ENCODE data around the gene SYT1.
"Not testable (repeated sequence)": the region's sequence is repeated elsewhere in the genome, so short reads cannot be mapped to it uniquely, and the experiment has no call there.

SYT1 gene

DNA sequence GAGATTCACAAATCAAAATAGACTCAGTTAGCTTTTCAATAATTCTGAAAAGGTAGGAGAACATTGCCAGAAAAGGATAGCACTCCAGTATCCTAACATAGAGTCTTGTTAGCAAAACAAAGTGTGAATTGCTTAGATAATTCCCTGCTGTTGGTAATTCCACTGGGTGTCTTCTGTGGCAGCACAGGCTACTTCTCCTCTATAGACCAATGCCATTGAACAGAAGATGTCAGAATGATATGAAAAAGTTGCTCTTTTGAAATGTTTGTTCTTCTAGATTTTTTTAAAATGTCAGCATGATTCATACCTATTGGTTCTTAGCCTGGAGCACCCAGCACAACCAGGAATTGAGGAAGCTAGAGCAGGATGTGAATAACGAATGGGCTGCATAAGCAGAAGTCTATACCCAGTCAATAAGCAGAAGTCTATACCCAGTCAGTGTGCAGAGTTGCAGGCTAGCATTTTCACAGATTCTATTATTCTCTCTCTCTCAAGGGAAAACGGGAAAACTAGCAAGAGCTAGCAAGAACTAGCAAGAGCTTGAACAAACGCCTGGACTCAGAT lies 112.8 kb downstream of the SYT1 start:
- DNase-seq, result no peak

- no peak for DNase-seq
Measured at GRCh38 chr12:78994168-78994791, 129.7 kb downstream of the SYT1 start.

DNA sequence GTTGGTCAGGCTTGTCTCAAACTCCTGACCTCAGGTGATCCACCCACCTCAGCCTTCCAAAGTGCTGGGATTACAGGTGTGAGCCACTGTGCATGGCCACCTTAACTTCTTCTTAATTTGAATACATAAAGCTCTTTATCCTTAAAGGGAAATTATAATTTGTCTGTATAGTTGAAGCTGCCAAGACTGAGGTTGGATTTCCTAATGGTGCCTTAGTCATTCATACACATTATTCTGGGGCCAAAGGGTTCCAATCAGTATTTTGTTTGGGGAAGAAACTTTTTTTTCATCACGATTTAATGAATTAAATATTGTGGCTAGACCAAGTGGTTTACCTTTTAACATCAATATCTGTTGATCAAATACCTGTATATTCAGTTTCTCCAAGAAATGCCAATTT lies 135.9 kb downstream of the SYT1 start:
- DNase-seq, result no peak

- DNase-seq, result no peak
Measured at GRCh38 chr12:79001404-79001803, 136.8 kb downstream of the SYT1 start.

DNA sequence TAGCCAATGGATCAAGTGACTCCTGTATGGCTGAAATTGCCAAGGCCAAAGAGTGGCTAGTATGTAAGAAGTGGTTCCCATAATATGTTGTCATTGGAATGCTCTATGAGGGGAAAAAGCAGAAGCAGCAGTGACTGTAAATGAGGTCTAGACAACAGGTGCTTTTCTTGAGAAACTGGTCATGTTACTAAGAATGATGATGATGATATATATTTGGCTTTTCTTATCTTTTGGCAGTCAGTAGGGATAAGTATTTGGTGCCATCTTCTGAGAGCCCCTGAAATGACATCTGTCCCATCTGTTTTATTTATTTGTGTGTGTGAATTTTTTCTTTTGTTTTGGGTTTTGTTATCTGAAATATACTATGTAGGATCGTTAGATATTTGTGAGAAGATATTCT lies 141.7 kb downstream of the SYT1 start:
- no peak for DNase-seq

DNA sequence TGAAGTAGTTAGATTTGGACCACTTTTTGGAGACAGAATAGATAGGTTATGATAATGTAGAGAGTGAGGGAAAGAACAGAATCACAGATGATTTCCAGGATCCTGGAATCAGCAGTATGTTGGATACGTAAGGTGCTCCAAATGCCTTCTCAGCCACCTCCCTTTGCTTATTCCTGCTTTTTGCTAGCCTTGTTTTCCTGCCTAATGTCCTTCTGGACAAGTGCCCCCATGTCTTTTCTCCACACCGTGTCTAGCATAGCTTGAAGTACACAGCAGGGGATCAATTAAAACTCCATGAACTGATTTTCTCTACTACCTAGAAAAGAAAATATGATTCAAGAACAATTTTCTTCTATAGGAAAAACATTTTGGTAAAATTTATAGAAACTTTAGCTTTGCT lies 144.0 kb downstream of the SYT1 start:
- no peak for DNase-seq

- DNase-seq, result no peak
Measured at GRCh38 chr12:79012636-79013035, 148.1 kb downstream of the SYT1 start.

- no peak for DNase-seq
Measured at GRCh38 chr12:79016181-79016580, 151.6 kb downstream of the SYT1 start.

DNA sequence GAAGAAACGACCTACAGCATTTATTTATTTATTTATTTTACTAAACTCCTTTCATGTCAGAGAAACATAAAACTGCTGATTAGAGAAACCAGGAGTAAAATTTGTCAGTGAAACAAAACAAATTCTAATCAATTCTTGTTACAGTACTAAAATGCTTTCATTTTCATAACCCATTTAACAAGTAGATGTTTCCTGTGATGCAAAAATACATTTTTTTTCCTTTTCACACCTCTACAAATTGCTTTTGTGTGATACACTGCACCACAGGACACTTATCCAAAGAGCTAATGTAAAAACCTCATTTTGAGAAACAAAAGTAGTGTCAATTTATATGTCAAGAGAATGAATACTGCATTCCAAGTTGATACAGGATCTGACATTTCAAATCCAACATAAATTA lies 155.1 kb downstream of the SYT1 start:
- DNase-seq, result no peak

DNA sequence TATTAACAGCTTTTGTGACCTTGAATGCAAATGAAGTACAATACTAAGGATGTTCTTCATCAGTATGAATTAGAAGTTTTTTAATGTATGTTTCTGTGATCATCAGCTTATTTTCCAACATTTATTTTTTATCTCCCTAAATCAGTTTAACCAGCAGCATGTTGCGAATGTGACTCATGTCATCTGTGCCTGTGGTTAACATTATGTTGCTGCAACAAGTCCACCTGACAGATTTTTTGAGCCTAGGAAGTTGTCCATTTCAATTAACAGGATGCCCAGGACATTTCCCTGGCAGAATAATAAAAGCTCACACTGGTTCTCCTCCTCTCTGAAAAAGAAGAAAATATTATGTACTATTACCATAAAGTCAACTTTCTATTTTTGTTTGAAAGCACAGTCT lies 155.5 kb downstream of the SYT1 start:
- DNase-seq, result no peak

- DNase-seq, result no peak
Measured at GRCh38 chr12:79021021-79021420, 156.4 kb downstream of the SYT1 start.

GRCh38 chr12:79023261-79023660 lies 158.7 kb downstream of the SYT1 start:
- no peak for DNase-seq

DNA sequence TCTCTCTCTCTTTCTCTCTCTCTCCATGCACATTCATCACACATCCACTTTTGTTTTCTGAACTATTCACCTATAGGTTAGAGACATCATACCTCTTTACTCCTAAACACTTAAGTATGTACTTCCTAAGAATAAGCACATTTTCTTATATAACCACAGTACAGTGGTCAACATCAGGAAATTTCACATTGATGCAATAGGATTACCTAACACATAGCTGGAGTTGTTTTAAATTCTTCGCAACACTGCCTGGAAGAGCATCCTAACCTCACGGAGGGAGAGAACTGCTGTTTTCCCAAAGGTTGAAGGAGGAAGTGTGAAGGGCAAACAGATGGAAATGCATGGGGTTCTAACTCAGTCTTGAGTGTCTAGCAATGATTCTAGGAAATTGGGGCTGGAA lies 159.2 kb downstream of the SYT1 start:
- no peak for DNase-seq

GRCh38 chr12:79033788-79034187 lies 169.2 kb downstream of the SYT1 start:
- no peak for DNase-seq

- DNase-seq, result not testable (repeated sequence)
Measured at GRCh38 chr12:79044748-79045147, 180.2 kb downstream of the SYT1 start.

DNA sequence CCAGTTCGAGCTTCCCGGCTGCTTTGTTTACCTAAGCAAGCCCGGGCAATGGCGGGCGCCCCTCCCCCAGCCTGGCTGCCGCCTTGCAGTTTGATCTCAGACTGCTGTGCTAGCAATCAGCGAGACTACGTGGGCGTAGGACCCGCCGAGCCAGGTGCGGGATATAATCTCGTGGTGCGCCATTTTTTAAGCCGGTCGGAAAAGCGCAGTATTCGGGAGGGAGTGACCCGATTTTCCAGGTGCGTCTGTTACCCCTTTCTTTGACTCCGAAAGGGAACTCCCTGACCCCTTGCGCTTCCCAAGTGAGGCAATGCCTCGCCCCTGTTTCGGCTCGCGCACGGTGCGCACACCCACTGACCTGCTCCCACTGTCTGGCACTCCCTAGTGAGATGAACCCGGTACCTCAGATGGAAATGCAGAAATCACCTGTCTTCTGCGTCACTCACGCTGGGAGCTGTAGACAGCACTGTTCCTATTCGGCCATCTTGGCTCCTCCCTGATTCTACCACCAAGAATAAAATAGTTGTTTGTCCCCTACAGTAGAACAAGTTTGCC lies 180.7 kb downstream of the SYT1 start:
- not testable (repeated sequence) for DNase-seq

DNA sequence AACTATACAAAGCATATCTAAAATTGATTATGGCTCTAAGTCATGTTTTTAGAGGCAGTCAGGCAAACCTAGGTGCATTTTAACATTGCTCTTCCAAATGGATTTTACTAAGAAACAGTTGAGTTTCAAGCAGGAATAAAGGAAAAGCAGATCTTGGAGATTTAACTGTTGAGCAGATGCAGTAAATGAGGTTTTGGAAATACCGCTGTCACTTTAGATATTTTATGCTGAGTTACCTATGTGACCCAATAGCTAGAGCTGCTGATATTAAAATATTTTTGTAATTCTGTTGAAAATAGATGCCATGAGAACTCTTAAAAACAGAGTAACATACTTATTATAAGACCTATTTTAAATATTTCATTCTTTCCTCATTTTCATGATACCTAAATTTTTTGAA lies 181.4 kb downstream of the SYT1 start:
- no peak for DNase-seq

DNA sequence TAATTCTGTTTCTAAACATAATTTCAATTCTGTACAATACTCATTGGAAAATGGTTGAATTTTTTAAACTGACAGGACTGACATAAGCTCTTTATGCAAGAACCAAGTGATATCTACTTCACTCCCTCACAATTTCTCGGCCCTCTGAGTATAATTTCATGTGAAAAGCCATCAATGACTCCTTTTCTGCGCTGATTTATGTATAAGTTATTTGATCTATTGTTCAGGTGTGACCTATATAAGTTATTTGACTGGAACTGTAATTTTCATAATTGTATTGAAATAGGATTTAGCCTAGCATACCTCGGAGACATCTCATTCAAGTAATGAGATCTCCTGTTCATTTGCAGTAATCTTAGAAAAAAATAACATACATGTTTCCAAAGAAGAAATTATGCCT lies 184.4 kb downstream of the SYT1 start:
- DNase-seq, result no peak

GRCh38 chr12:79053394-79053793 lies 188.8 kb downstream of the SYT1 start:
- no peak for DNase-seq

GRCh38 chr12:79055926-79056674 lies 191.5 kb downstream of the SYT1 start:
- no peak for DNase-seq

GRCh38 chr12:79056775-79057174 lies 192.2 kb downstream of the SYT1 start:
- DNase-seq, result no peak

DNA sequence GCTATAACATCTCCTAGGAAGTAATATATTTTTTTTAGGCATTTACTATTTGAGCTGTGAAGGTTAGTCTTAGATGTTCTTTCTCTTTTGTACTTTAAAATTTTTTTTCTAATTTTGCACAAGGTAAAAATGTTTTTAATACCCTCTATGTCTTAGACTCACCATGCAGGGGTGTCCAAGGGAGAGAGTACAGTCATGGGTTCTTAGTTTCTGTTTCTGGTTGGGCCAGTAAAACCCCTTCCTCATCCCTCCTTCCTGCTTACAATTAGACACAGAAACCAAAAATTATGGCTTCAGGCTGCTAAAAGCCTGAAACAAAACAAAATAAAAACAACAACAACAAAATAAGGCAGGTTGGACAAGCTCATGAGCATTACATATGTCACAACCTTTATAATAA lies 193.0 kb downstream of the SYT1 start:
- no peak for DNase-seq

GRCh38 chr12:79058342-79058741 lies 193.8 kb downstream of the SYT1 start:
- no peak for DNase-seq

DNA sequence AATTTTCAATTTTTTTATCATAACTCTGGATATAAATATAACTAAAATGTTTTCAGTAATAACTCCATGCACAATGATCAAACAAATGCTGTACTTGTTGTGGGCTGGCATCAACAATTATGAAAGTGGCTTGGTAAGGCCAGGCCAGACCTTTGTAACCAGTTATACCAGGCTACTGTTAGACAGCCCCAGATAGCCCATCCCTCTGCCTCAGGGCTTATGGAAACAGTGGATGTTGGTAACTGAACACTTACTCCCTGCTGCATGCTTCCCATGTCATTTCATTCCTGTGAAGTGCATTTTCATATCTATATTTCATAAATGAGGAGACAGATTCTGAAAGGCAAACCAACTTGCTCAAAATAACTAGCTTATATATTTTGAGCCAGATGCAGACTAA lies 195.0 kb downstream of the SYT1 start:
- no peak for DNase-seq

Data from NCI-H1048 (cell line).